Loucy (cell line): ENCODE data around the gene MRGPRE.

ENCODE experiments used
- H2AFZ ChIP-seq: fragments of 200-600 bp; sonication (generic); 2 replicates; pipeline ENCODE4 v1.6.0; 2016; ENCODE audit warnings: antibody characterized with exemption, mild to moderate bottlenecking, low read length, moderate library complexity
- H3F3A ChIP-seq: fragments of 200-600 bp; 2 replicates; pipeline ENCODE4 v1.6.0; 2016; ENCODE audit warnings: antibody characterized with exemption, low read depth, mild to moderate bottlenecking
- H3K27me3 ChIP-seq: fragments of 200-600 bp; sonication (generic); 2 replicates; pipeline ENCODE4 v1.6.1; 2014; ENCODE audit warnings: low read length, mild to moderate bottlenecking; ENCODE audit not compliant: insufficient read depth, poor library complexity, severe bottlenecking
- H3K36me3 ChIP-seq: fragments of 200-600 bp; sonication (generic); 2 replicates; pipeline ENCODE4 v1.6.1; 2016; ENCODE audit warnings: low read length; ENCODE audit not compliant: insufficient read depth
- H3K4me1 ChIP-seq: fragments of 200-600 bp; sonication (generic); 2 replicates; pipeline ENCODE4 v1.5.1; 2014; ENCODE audit warnings: low read length, mild to moderate bottlenecking; ENCODE audit not compliant: insufficient read depth, poor library complexity, severe bottlenecking
- H3K4me2 ChIP-seq: fragments of 200-600 bp; sonication (generic); 2 replicates; pipeline ENCODE4 v1.6.0; 2014; ENCODE audit warnings: antibody characterized with exemption, low read length, low read depth, mild to moderate bottlenecking; ENCODE audit not compliant: poor library complexity, severe bottlenecking
- H3K4me3 ChIP-seq: fragments of 200-600 bp; sonication (generic); 2 replicates; pipeline ENCODE4 v1.5.1; 2014; ENCODE audit warnings: low read length, mild to moderate bottlenecking, mixed read lengths; ENCODE audit not compliant: poor library complexity, severe bottlenecking
- H3K79me2 ChIP-seq: fragments of 200-600 bp; sonication (generic); 2 replicates; pipeline ENCODE4 v1.6.1; 2014; ENCODE audit warnings: low read length; ENCODE audit not compliant: insufficient read depth
- H3K9ac ChIP-seq: fragments of 200-600 bp; sonication (generic); 2 replicates; pipeline ENCODE4 v1.6.0; 2014; ENCODE audit warnings: mild to moderate bottlenecking, low read depth, low read length, moderate library complexity; ENCODE audit not compliant: poor library complexity, severe bottlenecking
- H3K9me2 ChIP-seq: fragments of 200-600 bp; sonication (generic); replicated peaks from 2 replicates; pipeline ENCODE4 v1.6.1; 2016; ENCODE audit warnings: low read depth, low read length, mixed read lengths
- H3K9me3 ChIP-seq: fragments of 200-600 bp; sonication (generic); 2 replicates; pipeline ENCODE4 v1.6.1; 2014; ENCODE audit warnings: mild to moderate bottlenecking, antibody characterized with exemption, low read length, low read depth; ENCODE audit not compliant: insufficient read depth
- H4K20me1 ChIP-seq: fragments of 200-600 bp; sonication (generic); 2 replicates; pipeline ENCODE4 v1.6.0; 2014; ENCODE audit warnings: antibody characterized with exemption, low read length, mild to moderate bottlenecking; ENCODE audit not compliant: insufficient read depth, poor library complexity, severe bottlenecking
- CTCF ChIP-seq: fragments of 200-600 bp; sonication (generic); conservative IDR thresholded peaks from 2 replicates; pipeline ENCODE4 v1.5.1; 2014; ENCODE audit warnings: mild to moderate bottlenecking, antibody characterized with exemption, low read length
- EZH2phosphoT487 ChIP-seq: fragments of 200-600 bp; IDR thresholded peaks from 2 replicates; pipeline ENCODE4 v1.6.1; 2018; ENCODE audit warnings: antibody characterized with exemption, mild to moderate bottlenecking, moderate library complexity, borderline replicate concordance

Gene MRGPRE

GRCh38 chr11:3196161-3197043 is 35.8 kb downstream of the MRGPRE start:
- Histone ChIP-seq H3K9me2 (no peaks in the 10 kb centered on the region), H3K4me1 (no peaks in the 10 kb centered on the region), H3K9ac (no peak overlapping the region), H4K20me1 (no peaks in the 10 kb centered on the region), H3K36me3 (no peaks in the 10 kb centered on the region), H3K79me2 (no peaks in the 10 kb centered on the region), H3F3A (no peaks in the 10 kb centered on the region), H3K4me2 (no peak overlapping the region), H3K9me3 (no peaks in the 10 kb centered on the region), H3K4me3 (no peak overlapping the region), H3K27me3 (no peaks in the 10 kb centered on the region), H2AFZ (no peak overlapping the region)
- TF ChIP-seq EZH2phosphoT487 (no peak), CTCF (no peak)

DNA sequence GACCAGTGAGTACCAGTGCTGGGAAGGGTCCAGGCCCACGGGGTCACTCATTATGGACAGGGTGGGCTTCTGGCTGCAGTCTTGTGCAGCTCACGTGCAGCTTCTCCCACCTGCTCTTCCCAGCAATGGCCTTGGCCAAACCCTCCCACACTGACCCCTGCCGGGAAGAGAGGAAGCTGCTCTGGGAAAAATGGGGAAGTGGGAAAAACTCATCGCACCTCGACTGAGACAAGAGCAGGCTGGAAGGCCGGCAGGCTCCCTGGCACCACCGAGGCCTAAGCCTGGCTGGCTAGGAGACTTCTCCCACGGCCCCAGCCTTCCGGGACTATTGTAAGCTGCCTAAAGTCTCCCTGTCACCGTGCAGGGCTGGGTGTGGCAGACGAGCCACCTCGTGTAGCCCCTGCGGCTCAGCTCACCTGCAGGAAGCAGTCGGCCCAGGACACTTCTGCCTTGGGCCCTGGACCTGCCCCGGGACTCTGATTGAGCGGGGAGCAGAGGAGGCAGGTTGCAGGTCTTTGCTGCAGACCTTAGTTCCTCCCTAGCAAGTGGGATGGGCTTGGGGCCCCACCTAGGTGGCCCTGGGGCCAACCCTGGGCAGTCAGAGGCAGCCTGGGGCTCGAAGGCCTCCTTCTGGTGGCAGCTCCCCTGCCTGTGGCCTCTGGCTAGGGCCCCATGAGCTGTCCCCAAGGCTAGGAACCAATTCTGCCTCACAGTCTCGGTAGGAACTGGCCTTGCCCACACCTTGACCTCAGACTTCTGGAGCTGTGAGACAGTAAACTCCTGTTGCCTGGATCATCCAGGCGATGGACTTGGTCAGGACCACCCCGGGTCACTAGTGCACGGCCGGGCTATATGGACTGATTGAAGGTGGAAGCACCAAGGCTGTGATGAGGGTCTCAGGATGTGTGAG is 36.7 kb downstream of the MRGPRE start:
- H3K4me2 ChIP-seq: no peak overlapping the region
- no peak overlapping the region for H3K4me3 ChIP-seq
- H3K27me3 ChIP-seq: no peaks in the 10 kb centered on the region
- H3K9ac ChIP-seq: no peak overlapping the region
- no peaks in the 10 kb centered on the region for H3K9me3 ChIP-seq
- no peaks in the 10 kb centered on the region for H3K79me2 ChIP-seq
- no peaks in the 10 kb centered on the region for H3K9me2 ChIP-seq
- H3K4me1 ChIP-seq: no peaks in the 10 kb centered on the region
- H2AFZ ChIP-seq: no peak overlapping the region
- TF ChIP-seq CTCF (no peak), EZH2phosphoT487 (no peak)
- no peaks in the 10 kb centered on the region for H3K36me3 ChIP-seq
- H4K20me1 ChIP-seq: no peaks in the 10 kb centered on the region
- no peaks in the 10 kb centered on the region for H3F3A ChIP-seq

DNA sequence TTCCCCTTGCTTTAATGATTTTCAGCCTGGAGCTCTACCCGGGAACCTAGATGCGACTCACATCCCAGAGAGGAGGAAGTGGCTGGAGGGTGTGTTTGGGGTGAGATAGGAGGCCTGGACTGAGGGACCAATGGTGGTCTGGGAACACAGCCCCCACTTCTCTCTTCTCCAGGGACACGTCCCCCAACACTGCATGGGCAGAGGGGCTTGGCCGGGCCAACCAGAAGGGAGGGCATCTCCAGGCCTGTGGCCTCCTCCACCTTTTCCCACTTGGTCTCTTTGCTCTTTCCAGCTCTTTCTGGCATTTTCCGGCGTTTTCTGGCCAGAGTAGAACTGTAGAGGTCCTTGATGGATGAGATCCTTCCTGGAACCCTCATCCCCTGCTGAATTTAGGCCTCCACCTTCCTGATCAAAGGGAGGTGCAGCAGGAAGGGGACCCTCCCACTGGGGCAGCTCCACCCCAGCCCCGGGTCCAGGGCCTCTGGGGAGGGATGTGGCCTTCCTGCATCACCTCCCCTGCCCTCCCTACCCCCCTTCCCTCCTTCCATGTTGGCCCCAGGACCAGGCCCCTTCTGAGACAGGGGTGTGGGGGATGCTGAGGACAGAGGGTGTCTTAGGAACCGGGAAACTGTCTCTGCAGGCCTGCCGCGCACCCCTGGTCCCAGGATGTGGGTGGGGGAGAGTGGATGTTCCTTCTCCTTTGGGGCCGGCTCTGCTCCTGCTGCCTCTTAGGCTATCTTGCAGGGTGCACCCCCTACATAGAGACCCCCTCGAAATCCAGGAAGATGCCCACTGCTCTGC is 38.0 kb downstream of the MRGPRE start:
- TF ChIP-seq EZH2phosphoT487: no peak
- TF ChIP-seq CTCF: no peak
- Histone ChIP-seq H3K4me3 (no peak overlapping the region), H3K27me3 (no peaks in the 10 kb centered on the region), H4K20me1 (no peaks in the 10 kb centered on the region), H3K4me1 (no peaks in the 10 kb centered on the region), H2AFZ (no peak overlapping the region), H3K9me3 (no peaks in the 10 kb centered on the region), H3K9ac (no peak overlapping the region), H3K9me2 (no peaks in the 10 kb centered on the region), H3F3A (no peaks in the 10 kb centered on the region), H3K79me2 (no peaks in the 10 kb centered on the region), H3K4me2 (no peak overlapping the region), H3K36me3 (no peaks in the 10 kb centered on the region)
